ENCODE data around the gene PROZ. TPM values are rescaled to one million over a fixed set of nuclear protein-coding genes. Genes with fewer than 3 reads are reported as not detected.
A peak's percentile ranks its signal among the peaks of the same experiment; 100 is the strongest.

Gene PROZ
- polyA plus RNA-seq, 2 of the 4 experiments (the other 2 are of a cell fraction): not detected

DNA sequence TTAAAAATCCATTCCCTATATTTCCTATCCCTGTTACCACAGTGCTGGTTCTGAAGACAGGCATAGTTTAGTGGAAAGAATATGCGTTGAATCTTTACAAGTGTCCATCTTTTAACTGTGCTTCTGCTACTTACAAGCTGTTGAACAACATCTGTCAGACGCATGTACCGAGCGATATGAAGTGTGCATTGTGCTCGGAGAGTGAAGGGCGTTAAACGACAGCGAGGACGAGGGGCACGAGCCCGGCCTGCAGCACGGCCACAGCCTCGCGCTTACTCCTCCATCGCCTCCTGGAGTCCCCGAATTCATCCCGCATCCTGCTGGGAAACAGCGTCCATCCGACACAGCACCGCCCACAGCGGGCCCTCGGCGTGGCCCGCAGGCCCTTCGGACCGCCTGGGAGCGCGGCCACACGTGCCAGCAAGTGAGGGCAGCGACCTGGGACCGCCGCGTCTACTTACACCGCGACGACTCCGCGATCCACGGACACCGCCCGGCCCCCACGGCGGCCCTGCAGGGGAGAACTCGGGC, 49.5 kb downstream of the PROZ start:
- CTCF ChIA-PET: interaction anchor here (0.7 kb wide), 2 partner anchors 81 to 96 kb away, joined by 3 read pairs; no protein-coding TSS in a partner anchor
- Histone ChIP-seq H3K4me3 (peak overlapping the region; percentile 99), H3K4me2 (peak overlapping the region; percentile 86), H3K9me3 (no peaks in the 10 kb centered on the region), H3K4me1 (peaks cover 38% of the 10 kb centered on the region), H3K27ac (peak overlapping the region; percentile 100)
- no peak for FAIRE-seq
- peak; percentile 32 to 70 for ATAC-seq
- WGBS (ENCODE audit: missing lambda C conversion rate): 2% methylated on average over 13 of the region's 44 CpGs
- peak in 1 of 2 experiments; percentile 28 for DNase-seq (ENCODE audit: low read depth in 1 of 2, low spot score in 1 of 2)
- POLR2A ChIA-PET: interaction anchor here (2.8 kb wide), 1 partner anchor 21 kb away, joined by 18 read pairs; no protein-coding TSS in a partner anchor
- TF ChIP-seq CBX2 (IDR thresholded peaks at IDR 0.05; ENCODE audit: borderline replicate concordance, low read depth) (no peak), FOXS1 (CRISPR knock-in tag; IDR thresholded peaks at IDR 0.05) (no peak), FOSL2 (IDR thresholded peaks at IDR 0.05) (no peak), FOSL2 (CRISPR knock-in tag; IDR thresholded peaks at IDR 0.05) (no peak), JUNB (IDR thresholded peaks at IDR 0.05) (no peak), MAFK (IDR thresholded peaks at IDR 0.05; ENCODE audit: partially characterized antibody) (no peak)
- TF ChIP-seq, protein P1, sequence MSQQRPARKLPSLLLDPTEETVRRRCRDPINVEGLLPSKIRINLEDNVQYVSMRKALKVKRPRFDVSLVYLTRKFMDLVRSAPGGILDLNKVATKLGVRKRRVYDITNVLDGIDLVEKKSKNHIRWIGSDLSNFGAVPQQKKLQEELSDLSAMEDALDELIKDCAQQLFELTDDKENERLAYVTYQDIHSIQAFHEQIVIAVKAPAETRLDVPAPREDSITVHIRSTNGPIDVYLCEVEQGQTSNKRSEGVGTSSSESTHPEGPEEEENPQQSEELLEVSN (IDR thresholded peaks at IDR 0.05; ENCODE audit: borderline replicate concordance, low read depth): no peak

DNA sequence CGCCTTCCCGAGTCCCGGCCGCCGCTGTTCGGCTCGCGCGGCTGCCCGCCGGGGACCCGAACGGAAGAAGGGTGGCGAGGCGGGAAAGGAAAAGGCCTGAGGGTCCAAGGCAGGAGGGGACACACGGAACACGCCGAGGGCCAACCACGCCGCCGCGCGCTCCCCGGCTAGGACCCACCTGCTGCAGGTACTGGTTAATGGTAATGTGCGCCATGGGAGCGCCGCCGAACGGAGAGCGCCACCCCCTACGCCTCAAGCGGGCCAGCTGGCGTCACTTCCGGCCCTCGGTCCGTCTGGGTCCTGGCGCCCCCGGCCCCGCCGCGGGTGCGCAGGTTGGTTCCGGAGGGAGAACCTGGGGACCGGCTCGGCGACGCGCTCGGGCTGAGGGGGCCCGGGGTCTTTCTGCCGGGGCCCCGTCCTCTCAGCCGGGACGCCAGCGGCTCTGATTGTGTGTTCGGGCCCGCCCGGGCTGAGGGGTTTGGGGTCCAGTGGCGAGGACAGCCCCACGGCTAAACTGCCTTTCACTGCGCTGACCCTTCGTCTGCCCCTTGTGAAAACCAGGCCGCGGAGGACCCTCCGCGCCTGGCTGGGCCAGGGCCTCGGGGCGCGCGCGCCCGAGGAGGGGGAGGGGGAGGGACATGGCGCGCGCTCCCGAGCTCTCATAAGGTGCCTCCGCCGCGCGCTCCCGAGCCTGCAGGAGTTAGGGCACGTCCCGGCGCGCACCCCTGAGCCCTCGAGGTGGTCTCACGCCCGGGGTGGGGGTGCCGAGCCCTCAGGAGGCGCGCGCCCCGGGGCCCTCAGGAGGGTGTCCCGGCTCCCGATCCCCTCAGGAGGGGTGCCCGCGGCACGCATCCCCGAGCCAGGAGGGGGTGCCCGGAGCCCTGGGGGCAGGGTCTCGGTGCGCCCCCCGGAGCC, 50.2 kb downstream of the PROZ start, which contains the start of gene PCID2:
Gene PCID2, minus strand, starts transcription at position 249 of the 915 bp plus-strand sequence. Its CDS starts 35 bp downstream, at position 214.
- peak within 1 kb of the TSS; percentile 97 for H3K4me2 ChIP-seq
- H3K27ac ChIP-seq: peak within 1 kb of the TSS; percentile 100
- FAIRE-seq (no peak), DNase-seq (ENCODE audit: low read depth in 1 of 2, low spot score in 1 of 2) (peak; percentile 68 to 91), ATAC-seq (peak; percentile 81 to 87)
- peak within 1 kb of the TSS; percentile 99 for H3K4me3 ChIP-seq
- CTCF ChIA-PET: interaction anchor here (1.6 kb wide), 1 partner anchor 52 kb away, joined by 4 read pairs; no protein-coding TSS in a partner anchor
- TF ChIP-seq, protein P2, sequence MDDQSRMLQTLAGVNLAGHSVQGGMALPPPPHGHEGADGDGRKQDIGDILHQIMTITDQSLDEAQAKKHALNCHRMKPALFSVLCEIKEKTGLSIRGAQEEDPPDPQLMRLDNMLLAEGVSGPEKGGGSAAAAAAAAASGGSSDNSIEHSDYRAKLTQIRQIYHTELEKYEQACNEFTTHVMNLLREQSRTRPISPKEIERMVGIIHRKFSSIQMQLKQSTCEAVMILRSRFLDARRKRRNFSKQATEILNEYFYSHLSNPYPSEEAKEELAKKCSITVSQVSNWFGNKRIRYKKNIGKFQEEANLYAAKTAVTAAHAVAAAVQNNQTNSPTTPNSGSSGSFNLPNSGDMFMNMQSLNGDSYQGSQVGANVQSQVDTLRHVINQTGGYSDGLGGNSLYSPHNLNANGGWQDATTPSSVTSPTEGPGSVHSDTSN (IDR thresholded peaks at IDR 0.05): peak; percentile 48; the same call in 1 of the 2 replicates
- TF ChIP-seq, protein P3, sequence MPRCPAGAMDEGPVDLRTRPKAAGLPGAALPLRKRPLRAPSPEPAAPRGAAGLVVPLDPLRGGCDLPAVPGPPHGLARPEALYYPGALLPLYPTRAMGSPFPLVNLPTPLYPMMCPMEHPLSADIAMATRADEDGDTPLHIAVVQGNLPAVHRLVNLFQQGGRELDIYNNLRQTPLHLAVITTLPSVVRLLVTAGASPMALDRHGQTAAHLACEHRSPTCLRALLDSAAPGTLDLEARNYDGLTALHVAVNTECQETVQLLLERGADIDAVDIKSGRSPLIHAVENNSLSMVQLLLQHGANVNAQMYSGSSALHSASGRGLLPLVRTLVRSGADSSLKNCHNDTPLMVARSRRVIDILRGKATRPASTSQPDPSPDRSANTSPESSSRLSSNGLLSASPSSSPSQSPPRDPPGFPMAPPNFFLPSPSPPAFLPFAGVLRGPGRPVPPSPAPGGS (IDR thresholded peaks at IDR 0.05): peak; percentile 29; the same call in 1 of the 3 replicates
- TF ChIP-seq, protein P4, sequence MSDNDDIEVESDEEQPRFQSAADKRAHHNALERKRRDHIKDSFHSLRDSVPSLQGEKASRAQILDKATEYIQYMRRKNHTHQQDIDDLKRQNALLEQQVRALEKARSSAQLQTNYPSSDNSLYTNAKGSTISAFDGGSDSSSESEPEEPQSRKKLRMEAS (IDR thresholded peaks at IDR 0.05): peak; percentile 87
- TF ChIP-seq, protein P1 (IDR thresholded peaks at IDR 0.05; ENCODE audit: borderline replicate concordance, low read depth): peak; percentile 61; the same call in 1 of the 2 replicates
- 0 out of 2 replicates have a peak, but pooled peaks have one; percentile 54 for TF ChIP-seq HOXB5 (CRISPR knock-in tag; IDR thresholded peaks at IDR 0.05)
- TF ChIP-seq POLR2AphosphoS2 (conservative IDR thresholded peaks at IDR 0.05; ENCODE audit: low read length): no peak
- peak; percentile 48; the same call in 1 of the 2 replicates for TF ChIP-seq GATA3 (IDR thresholded peaks at IDR 0.05; ENCODE audit: borderline replicate concordance)
- TF ChIP-seq, protein P5, sequence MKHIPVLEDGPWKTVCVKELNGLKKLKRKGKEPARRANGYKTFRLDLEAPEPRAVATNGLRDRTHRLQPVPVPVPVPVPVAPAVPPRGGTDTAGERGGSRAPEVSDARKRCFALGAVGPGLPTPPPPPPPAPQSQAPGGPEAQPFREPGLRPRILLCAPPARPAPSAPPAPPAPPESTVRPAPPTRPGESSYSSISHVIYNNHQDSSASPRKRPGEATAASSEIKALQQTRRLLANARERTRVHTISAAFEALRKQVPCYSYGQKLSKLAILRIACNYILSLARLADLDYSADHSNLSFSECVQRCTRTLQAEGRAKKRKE (CRISPR knock-in tag; IDR thresholded peaks at IDR 0.05; ENCODE audit: low read depth): peak; percentile 72
- peak; percentile 82 to 88; a peak in 3 of 5 replicates for TF ChIP-seq JUN (IDR thresholded peaks at IDR 0.05)
- TF ChIP-seq, protein P6, sequence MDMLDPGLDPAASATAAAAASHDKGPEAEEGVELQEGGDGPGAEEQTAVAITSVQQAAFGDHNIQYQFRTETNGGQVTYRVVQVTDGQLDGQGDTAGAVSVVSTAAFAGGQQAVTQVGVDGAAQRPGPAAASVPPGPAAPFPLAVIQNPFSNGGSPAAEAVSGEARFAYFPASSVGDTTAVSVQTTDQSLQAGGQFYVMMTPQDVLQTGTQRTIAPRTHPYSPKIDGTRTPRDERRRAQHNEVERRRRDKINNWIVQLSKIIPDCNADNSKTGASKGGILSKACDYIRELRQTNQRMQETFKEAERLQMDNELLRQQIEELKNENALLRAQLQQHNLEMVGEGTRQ (IDR thresholded peaks at IDR 0.05): no peak
- peak; percentile 42; the same call in 1 of the 2 replicates for TF ChIP-seq HOXB13 (CRISPR knock-in tag; IDR thresholded peaks at IDR 0.05; ENCODE audit: low read depth)
- TF ChIP-seq SREBF2 (IDR thresholded peaks at IDR 0.05): no peak
- TF ChIP-seq KDM5A (IDR thresholded peaks at IDR 0.05): peak; percentile 57
- no peak for TF ChIP-seq NPAS2 (CRISPR knock-in tag; IDR thresholded peaks at IDR 0.05; ENCODE audit: borderline replicate concordance)
- TF ChIP-seq MYC (IDR thresholded peaks at IDR 0.05; ENCODE audit: borderline replicate concordance, low read length): peak; percentile 66; the same call in 1 of the 2 replicates
- TF ChIP-seq POLR2A (IDR thresholded peaks at IDR 0.05; ENCODE audit: low read length): peak; percentile 66
- 0 out of 2 replicates have a peak, but pooled peaks have one; percentile 42 for TF ChIP-seq MAZ (IDR thresholded peaks at IDR 0.05; ENCODE audit: borderline replicate concordance, low read depth, low read length)
- peak; percentile 63 for TF ChIP-seq PHF8 (IDR thresholded peaks at IDR 0.05; ENCODE audit: borderline replicate concordance, low read depth)
- TF ChIP-seq KDM1A (IDR thresholded peaks at IDR 0.05; ENCODE audit: low read depth): no peak
- TF ChIP-seq RARB (CRISPR knock-in tag; IDR thresholded peaks at IDR 0.05): no peak
- TF ChIP-seq, protein P7, sequence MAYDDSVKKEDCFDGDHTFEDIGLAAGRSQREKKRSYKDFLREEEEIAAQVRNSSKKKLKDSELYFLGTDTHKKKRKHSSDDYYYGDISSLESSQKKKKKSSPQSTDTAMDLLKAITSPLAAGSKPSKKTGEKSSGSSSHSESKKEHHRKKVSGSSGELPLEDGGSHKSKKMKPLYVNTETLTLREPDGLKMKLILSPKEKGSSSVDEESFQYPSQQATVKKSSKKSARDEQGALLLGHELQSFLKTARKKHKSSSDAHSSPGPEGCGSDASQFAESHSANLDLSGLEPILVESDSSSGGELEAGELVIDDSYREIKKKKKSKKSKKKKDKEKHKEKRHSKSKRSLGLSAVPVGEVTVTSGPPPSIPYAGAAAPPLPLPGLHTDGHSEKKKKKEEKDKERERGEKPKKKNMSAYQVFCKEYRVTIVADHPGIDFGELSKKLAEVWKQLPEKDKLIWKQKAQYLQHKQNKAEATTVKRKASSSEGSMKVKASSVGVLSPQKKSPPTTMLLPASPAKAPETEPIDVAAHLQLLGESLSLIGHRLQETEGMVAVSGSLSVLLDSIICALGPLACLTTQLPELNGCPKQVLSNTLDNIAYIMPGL (CRISPR knock-in tag; IDR thresholded peaks at IDR 0.05; ENCODE audit: borderline replicate concordance): peak; percentile 55; the same call in 1 of the 2 replicates
- WGBS (ENCODE audit: missing lambda C conversion rate): 7% methylated on average over 14 of the region's 103 CpGs
- H3K4me1 ChIP-seq: peaks cover 38% of the 10 kb centered on the region
- H3K9me3 ChIP-seq: no peaks in the 10 kb centered on the region
- POLR2A ChIA-PET: interaction anchor here (1.0 to 2.8 kb wide), 8 partner anchors 11 to 240 kb away, joined by 3 to 18 read pairs (median 4); partner anchors contain the start of genes GRTP1 and LAMP1
